Activated T-cell treated with anti-CD3 and anti-CD28 coated beads for 4 hours (primary cell): ENCODE results near the gene GATA3.

ENCODE experiments used
- DNase-seq: peaks from one replicate; pipeline ENCODE4 v3.0.0-alpha.2; 2020

The GATA3 gene

GRCh38 chr10:8051109-8051821, 3.2 kb upstream of the GATA3 start:
- DNase-seq: no peak

DNA sequence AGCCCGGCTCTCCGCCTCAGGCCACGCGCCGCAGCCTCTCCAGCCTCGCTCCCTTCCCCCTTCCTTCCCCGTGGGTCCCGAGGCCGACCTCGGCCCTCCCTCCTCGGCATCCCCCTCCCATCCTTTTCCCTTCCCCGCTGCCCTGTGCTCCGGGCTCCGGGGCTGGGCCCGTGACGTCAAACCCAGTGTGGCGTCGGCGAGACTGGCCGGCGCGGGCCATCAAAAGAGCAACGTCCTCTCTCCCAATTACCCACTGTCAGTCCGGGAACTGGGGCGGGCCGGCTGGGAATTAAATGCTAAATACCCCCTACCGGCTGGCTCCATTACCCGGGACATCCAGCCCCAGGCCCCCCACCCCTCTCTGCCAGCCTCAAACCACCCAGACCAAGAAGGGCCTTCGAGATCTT, 2.6 kb upstream of the GATA3 start:
- no peak for DNase-seq

GRCh38 chr10:8052341-8052955, 2.0 kb upstream of the GATA3 start:
- DNase-seq: no peak

DNA sequence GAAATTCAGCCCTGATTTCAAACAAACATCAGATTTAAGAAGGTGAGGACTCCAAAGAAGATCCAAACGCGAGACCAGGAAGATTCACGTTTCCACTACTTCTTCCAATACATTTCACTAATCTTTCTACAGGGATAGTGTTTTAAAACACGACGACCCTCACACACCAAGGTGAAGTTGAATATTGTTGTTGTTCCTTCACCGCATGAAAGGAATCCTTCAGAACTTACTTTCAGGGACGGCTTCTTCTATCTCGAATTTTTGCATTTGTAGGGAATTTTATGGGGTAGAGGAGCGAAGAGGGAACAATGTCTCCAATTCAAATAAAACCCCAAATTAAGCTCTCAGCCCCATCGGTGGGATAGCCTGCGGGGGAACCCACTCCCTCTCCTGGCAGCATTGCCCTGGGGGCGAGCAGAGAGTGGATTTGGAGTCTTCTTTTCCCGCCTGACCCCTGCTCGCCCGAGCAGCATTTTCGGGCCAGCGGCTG, 1.5 kb upstream of the GATA3 start:
- DNase-seq: no peak

DNA sequence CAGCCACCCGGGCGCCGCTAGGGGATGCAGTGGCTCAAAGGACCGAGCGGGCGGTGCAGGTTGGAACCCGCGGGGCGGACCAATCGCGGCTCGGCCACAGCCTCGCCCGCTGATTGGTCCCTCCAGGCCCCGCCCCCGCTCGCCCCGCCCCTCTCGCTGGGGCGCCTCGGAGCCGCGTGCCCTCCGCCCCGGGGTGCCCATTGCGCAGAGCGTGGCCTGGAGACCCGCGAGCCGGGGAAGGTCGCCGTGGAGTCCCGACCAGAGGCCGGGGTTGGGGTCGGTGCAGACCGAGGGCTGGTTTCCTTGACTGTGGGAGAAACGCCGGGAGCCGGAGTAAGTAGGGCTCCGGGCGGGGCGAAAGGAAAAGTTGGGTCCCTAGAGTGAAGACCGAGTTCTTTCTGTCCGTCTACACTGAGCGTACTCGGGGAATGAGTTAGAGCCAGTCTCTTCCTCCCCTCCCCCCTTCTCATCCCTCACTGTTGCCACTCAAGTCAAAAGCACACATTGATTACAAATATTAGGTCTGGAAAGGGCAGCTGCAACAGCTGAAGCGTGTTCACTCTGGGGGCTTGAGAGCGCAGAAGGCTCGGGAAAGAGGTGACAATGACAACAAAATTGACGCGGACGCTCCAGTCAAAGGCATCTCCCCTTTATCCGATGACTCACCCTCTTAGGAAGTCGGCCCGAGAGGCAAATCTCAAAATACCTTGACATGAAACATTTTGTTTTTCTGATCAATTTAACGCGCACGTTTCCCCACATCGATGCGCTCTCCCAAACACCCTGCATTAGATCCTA, 843 bp upstream of the GATA3 start:
- DNase-seq: peak; percentile 97

DNA sequence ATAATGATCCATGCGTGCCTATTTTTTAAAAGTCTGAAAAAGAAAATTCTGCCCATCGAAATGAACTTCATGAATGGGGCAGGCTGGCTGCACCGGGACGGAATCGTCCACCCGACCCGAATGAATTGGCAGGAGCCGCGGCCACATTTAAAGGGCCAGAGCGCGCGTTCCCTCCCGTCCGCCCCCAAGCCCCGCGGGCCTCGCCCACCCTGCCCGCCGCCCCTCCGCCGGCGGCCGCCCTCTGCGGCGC, 319 bp upstream of the GATA3 start:
- no peak for DNase-seq

GRCh38 chr10:8055420-8056349, 1.2 kb downstream of the GATA3 start:
- DNase-seq: no peak

DNA sequence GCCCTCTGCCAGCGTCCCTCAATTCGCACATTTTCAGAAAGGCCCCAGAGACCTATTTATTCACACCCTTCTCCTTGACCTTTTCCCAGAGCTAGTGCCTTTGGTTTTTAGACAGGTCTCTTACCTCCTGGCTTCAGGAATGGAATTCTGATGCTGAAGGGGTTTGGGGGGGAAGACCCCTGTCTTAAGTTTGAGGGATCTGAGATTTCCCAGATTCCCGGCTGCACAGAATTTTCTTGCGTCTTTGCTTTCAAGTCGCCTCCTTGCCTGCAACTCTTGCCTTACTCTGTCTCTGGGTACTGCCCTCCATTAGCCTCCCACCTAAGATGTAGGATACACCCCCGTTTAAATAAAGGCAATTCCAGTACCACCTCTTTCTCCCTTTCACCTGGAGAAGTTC, 1.9 kb downstream of the GATA3 start:
- DNase-seq: no peak

DNA sequence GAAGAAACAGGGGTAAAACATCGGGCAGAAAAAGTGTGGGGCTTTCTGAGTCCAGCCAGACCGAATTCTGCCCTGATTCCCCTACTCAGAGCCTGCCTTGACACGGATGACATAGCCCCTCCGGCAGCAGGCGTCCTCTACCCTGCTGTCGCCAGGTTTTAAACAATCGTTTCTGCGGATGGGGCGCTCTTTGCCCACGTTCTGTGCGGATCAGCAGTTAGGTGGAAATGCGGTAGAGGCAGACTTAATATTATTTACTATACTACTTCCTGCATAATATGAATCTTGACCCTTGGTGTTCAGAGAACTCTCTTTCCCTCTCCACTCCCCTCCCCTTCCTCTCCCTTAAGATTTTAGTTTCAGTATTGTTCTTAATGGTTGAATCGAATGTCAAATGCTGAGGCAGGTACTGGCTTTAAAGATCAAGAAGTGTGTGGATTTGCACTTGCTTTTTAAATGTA, 2.4 kb downstream of the GATA3 start:
- DNase-seq: no peak

DNA sequence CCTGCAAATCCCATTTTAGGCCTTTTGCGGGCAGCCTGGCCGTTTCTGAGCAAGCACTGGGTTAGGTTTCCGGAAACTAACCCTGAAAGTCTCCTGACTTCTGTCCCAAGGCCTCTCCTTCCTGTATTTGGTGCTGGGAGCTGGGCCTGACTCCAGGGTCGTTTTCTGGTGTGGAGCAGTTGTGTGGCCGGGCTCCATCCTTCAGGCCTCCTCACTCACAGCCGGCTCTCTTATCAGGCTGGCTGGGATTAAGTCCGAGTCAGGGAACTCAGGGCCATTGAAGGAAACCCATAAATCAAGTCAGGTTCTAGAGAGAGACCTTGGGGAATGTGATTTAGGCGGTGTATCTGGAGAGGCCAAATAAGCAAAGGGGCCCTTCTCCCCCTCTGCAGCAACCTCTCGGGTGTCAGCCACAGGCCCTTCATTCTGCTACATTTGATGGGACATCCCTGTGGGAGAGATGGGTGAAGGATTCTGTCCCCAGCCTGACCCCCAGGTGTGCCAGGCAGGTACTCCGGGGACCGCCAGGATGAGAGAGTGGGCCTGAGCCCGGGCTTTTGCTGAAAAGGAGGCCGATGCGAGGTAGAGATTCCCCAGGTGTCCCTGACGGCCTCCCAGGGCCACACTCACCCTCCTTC, 3.3 kb downstream of the GATA3 start:
- no peak for DNase-seq

- no peak for DNase-seq
These were observed 4.0 kb downstream of the GATA3 start for GRCh38 chr10:8058274-8059111.

DNA sequence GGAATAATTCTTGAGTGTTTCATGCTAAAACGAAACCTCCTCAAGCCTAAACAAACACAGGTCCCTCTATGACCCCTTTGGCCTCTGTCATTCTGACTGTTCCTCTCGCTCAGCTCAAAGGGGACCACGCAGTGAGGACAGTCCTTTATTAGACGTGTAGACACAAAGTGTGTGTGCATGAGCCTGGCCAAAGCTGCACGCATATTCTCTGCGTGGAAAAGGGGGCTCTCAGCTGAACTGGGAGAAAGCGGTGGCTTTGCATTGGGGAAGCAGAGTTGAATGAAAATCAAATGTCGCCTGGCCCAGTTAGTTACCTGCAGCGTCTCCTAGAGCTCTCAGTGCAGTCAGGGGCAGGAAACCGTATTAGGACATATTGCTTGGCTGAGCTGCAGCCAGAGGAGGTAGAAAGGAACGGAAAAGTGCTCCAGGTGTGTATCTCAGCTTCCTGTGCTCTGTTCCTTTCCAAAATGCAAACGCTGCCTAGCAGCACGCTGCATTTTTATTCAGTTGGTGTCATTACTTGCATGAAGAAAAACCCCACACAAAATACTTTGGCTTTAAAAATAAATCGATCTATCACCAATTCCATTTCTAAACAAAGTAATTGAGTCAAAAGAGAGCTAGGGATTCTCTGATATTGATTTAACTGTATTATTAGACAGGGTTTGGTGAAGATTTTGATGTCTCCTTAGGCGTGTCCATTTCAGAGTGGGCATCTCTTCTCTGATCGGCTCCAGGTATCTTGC, 4.9 kb downstream of the GATA3 start:
- no peak for DNase-seq

- no peak for DNase-seq
These were observed 5.7 kb downstream of the GATA3 start for GRCh38 chr10:8060010-8060703.

DNA sequence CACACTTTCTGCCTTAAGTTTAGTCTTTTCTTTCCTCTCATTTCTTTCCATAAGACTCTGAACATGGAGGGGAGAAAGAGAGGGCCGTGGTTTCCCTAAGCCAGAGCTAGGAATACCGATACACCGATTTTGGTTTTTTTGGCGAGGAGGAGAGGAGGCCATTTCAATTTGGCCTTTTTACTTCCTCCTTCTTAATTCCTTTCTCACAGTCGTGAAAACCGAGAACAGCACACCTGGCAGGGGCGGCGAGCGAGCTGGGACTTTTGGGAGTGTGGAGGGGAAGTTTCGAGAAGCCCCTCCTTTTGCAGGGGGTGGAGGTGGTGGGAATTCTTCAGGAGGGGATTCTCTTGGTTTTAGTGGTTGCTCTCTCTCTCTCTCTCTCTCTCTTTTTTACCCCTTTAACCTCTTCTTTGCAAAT, 6.2 kb downstream of the GATA3 start:
- DNase-seq: no peak

GRCh38 chr10:8061274-8062211, 7.1 kb downstream of the GATA3 start:
- DNase-seq: no peak

DNA sequence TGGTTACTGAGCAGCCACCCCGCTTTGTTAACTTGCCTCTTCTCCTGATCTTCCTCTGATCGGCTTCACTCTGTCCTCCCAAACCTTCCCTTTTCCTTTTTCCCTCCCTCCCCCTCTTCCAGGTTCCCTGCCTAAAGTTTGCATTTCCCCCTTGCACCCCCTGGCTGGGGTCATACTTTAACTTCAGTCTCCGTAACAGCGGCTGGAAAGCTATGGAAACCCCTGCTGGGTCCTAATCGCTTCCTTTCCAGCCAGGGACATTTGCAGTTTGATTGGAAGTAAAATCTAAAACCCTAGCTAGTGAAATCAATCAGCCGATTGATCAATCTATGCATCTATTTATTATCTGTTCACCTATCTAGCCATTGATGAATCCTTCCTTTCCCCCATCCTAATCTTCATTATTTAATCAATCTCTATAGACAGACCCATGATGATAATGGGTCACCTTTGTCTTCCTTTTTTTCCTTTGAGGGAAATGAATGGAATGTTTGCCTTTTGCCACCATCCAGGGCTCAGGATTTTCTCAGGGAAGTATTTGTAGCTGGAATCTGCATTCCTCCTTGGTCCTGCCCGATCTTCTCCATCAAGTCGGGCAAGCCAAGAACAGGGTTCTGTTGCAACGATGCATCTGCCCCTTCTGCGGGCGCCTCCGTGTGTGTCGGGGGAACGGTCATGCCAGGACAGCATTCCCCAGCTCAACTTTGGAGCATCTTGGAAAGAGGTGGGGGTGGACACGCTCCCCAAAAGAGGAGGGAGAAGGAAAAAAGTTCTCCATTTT, 8.8 kb downstream of the GATA3 start:
- no peak for DNase-seq

- no peak for DNase-seq
These were observed 9.4 kb downstream of the GATA3 start for GRCh38 chr10:8063935-8064334.

- DNase-seq: no peak
These were observed 9.9 kb downstream of the GATA3 start for GRCh38 chr10:8064436-8064835.
